Progenitor cell of endocrine pancreas (in vitro differentiated cells): ENCODE measurements around the gene COL9A3. TPM values are rescaled to one million over a fixed set of nuclear protein-coding genes. Genes with fewer than 3 reads are reported as not detected.
A peak's percentile ranks its signal among the peaks of the same experiment; 100 is the strongest.

ENCODE experiments used
- DNase-seq: peaks from one replicate; pipeline ENCODE4 v3.0.0; 2021; ENCODE audit warnings: low spot score; ENCODE audit not compliant: unreplicated experiment
- H3K27ac Mint-ChIP-seq: 2 replicates; pipeline ENCODE4 v1.8.0; 2021; ENCODE audit warnings: mild to moderate bottlenecking, moderate library complexity, mixed read lengths
- H3K27me3 Mint-ChIP-seq: 2 replicates; pipeline ENCODE4 v1.8.0; 2021; ENCODE audit warnings: mixed read lengths
- H3K36me3 Mint-ChIP-seq: 2 replicates; pipeline ENCODE4 v1.8.0; 2022; ENCODE audit warnings: mixed read lengths; ENCODE audit not compliant: insufficient read depth
- H3K4me1 Mint-ChIP-seq: 2 replicates; pipeline ENCODE4 v1.8.0; 2021; ENCODE audit warnings: low read depth, mixed read lengths
- H3K4me3 Mint-ChIP-seq: 2 replicates; pipeline ENCODE4 v1.8.0; 2021; ENCODE audit warnings: low read depth, mild to moderate bottlenecking, moderate library complexity, mixed read lengths
- H3K9me3 Mint-ChIP-seq: 2 replicates; pipeline ENCODE4 v1.8.0; 2021; ENCODE audit warnings: low read depth, mixed read lengths
- total RNA-seq: library from RNA; stranded (reverse); gene quantifications from 2 replicates; pipeline ENCODE4 v1.2.1, GENCODE V29; 2021
- TF ChIP-seq, protein P1 (sequence below): fragments of 200-600 bp; sonication (generic); IDR thresholded peaks from one replicate; pipeline ENCODE4 v1.5.0; 2021; ENCODE audit warnings: antibody characterized with exemption, mild to moderate bottlenecking; ENCODE audit not compliant: unreplicated experiment

The COL9A3 gene
- total RNA-seq, 1 donor from 2014 or later = 81.5 TPM

DNA sequence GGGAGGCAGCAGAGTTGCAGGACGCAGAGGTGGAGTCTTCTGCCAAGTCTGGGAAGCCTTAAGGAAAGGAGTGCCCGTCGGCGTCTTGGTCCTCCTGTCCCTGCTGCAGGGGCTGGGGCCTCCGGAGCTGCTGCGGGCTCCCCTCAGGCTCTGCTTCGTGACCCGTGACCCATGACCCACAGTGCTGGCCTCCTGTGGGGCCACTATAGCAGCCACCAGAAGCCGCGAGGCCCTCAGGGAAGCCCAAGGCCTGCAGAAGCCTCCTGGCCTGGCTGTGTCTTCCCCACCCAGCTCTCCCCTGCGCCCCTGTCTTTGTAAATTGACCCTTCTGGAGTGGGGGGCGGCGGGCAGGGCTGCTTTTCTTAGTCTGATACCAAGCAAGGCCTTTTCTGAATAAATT, 3.3 kb upstream of the COL9A3 start:
- TF ChIP-seq, protein P1, sequence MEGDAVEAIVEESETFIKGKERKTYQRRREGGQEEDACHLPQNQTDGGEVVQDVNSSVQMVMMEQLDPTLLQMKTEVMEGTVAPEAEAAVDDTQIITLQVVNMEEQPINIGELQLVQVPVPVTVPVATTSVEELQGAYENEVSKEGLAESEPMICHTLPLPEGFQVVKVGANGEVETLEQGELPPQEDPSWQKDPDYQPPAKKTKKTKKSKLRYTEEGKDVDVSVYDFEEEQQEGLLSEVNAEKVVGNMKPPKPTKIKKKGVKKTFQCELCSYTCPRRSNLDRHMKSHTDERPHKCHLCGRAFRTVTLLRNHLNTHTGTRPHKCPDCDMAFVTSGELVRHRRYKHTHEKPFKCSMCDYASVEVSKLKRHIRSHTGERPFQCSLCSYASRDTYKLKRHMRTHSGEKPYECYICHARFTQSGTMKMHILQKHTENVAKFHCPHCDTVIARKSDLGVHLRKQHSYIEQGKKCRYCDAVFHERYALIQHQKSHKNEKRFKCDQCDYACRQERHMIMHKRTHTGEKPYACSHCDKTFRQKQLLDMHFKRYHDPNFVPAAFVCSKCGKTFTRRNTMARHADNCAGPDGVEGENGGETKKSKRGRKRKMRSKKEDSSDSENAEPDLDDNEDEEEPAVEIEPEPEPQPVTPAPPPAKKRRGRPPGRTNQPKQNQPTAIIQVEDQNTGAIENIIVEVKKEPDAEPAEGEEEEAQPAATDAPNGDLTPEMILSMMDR = no peak
- H3K27ac Mint-ChIP-seq = no peak overlapping the region
- H3K36me3 Mint-ChIP-seq = peaks cover 1% of the 10 kb centered on the region
- no peaks in the 10 kb centered on the region for H3K9me3 Mint-ChIP-seq
- no peak for DNase-seq
- no peak overlapping the region for H3K4me3 Mint-ChIP-seq
- H3K4me1 Mint-ChIP-seq = peaks cover 8% of the 10 kb centered on the region
- peaks cover 11% of the 10 kb centered on the region for H3K27me3 Mint-ChIP-seq

DNA sequence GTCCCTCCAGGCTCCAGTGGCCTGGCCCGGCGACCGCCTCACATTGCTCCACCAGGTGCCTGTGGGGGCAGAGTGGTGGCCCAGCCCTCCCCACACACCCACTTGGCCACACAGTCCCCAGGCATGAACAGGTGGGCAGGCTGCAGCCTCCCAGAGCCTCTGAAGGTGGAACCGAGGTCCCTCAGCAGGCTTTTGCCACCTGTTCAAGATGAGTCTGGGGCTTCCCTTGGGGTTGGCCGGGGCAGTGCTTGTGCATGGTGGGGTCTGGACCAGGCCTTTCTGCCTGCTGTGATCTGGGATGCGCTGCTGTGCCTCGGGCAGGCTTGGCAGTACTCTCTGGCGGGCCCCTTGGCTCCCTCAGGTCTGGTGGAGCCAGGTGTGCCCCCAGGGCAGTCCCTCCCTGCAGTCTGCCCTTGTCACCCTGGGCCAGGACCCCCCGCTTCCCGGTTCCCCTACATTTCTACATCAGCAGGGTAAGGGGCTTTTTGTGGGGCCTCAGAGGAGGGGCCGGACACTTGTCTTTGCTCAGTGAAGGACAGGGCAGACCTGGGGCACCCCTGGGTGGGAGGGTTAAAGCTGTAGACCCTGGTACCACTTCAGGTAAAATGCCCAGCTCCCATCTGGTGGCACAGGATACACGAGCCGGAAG, 2.7 kb upstream of the COL9A3 start:
- peaks cover 1% of the 10 kb centered on the region for H3K36me3 Mint-ChIP-seq
- peaks cover 8% of the 10 kb centered on the region for H3K4me1 Mint-ChIP-seq
- TF ChIP-seq, protein P1 = no peak
- DNase-seq = no peak
- no peak overlapping the region for H3K27ac Mint-ChIP-seq
- H3K27me3 Mint-ChIP-seq = peaks cover 11% of the 10 kb centered on the region
- H3K4me3 Mint-ChIP-seq = no peak overlapping the region
- H3K9me3 Mint-ChIP-seq = no peaks in the 10 kb centered on the region

- Mint-ChIP-seq H3K27me3 (peaks cover 11% of the 10 kb centered on the region), H3K9me3 (no peaks in the 10 kb centered on the region)
- TF ChIP-seq, protein P1 = no peak
Observed at GRCh38 chr20:62814709-62815065, 2.2 kb upstream of the COL9A3 start.

GRCh38 chr20:62815066-62815991, 1.5 kb upstream of the COL9A3 start:
- peak overlapping the region; percentile 58 for H3K4me3 Mint-ChIP-seq

More at GRCh38 chr20:62814709-62815065, 2.2 kb upstream of the COL9A3 start:
- Mint-ChIP-seq H3K27ac (no peak overlapping the region), H3K4me3 (no peak overlapping the region), H3K4me1 (peaks cover 8% of the 10 kb centered on the region), H3K36me3 (peaks cover 1% of the 10 kb centered on the region)
- no peak for DNase-seq

More at GRCh38 chr20:62815066-62815991, 1.5 kb upstream of the COL9A3 start:
- peak overlapping the region; percentile 88 for H3K27ac Mint-ChIP-seq
- H3K27me3 Mint-ChIP-seq = peaks cover 11% of the 10 kb centered on the region
- peaks cover 8% of the 10 kb centered on the region for H3K4me1 Mint-ChIP-seq
- no peaks in the 10 kb centered on the region for H3K9me3 Mint-ChIP-seq
- no peak for DNase-seq
- H3K36me3 Mint-ChIP-seq = peaks cover 1% of the 10 kb centered on the region
- TF ChIP-seq, protein P1 = no peak
